Ishikawa (cell line): Measurements from ENCODE around the gene TLCD3A.

Experiments used
- CEBPB ChIP-seq: IDR thresholded peaks from 2 replicates; pipeline ENCODE4 v1.6.1; 2012
- CREB1 ChIP-seq: IDR thresholded peaks from 2 replicates; pipeline ENCODE4 v1.6.1; 2012; ENCODE audit warnings: low read depth
- EGR1 ChIP-seq: IDR thresholded peaks from 2 replicates; pipeline ENCODE4 v1.6.1; 2012
- EP300 ChIP-seq: IDR thresholded peaks from 2 replicates; pipeline ENCODE4 v1.6.1; 2012; ENCODE audit warnings: borderline replicate concordance
- FOXM1 ChIP-seq: IDR thresholded peaks from 2 replicates; pipeline ENCODE4 v1.6.1; 2012; ENCODE audit warnings: low read depth, borderline replicate concordance
- NFIC ChIP-seq: IDR thresholded peaks from 2 replicates; pipeline ENCODE4 v1.6.1; 2012
- RAD21 ChIP-seq: IDR thresholded peaks from 2 replicates; pipeline ENCODE4 v1.6.1; 2012; ENCODE audit warnings: low read depth
- TAF1 ChIP-seq: IDR thresholded peaks from 2 replicates; pipeline ENCODE4 v1.6.1; 2012; ENCODE audit warnings: low read depth, mild to moderate bottlenecking
- TCF12 ChIP-seq: IDR thresholded peaks from 2 replicates; pipeline ENCODE4 v1.6.1; 2012; ENCODE audit warnings: low read depth
- TEAD4 ChIP-seq: IDR thresholded peaks from 2 replicates; pipeline ENCODE4 v1.6.1; 2012
- YY1 ChIP-seq: IDR thresholded peaks from 2 replicates; pipeline ENCODE4 v1.6.1; 2012; ENCODE audit warnings: low read depth
- ZBTB7A ChIP-seq: IDR thresholded peaks from 2 replicates; pipeline ENCODE4 v1.6.1; 2012; ENCODE audit warnings: low read depth
- TF ChIP-seq, protein P1 (sequence below): IDR thresholded peaks from 2 replicates; pipeline ENCODE4 v1.6.1; 2012; ENCODE audit warnings: low read depth, mild to moderate bottlenecking
- TF ChIP-seq, protein P2 (sequence below): IDR thresholded peaks from 2 replicates; pipeline ENCODE4 v1.6.1; 2012
- TF ChIP-seq, protein P3 (sequence below): IDR thresholded peaks from 2 replicates; pipeline ENCODE4 v1.6.1; 2012

Gene TLCD3A

DNA sequence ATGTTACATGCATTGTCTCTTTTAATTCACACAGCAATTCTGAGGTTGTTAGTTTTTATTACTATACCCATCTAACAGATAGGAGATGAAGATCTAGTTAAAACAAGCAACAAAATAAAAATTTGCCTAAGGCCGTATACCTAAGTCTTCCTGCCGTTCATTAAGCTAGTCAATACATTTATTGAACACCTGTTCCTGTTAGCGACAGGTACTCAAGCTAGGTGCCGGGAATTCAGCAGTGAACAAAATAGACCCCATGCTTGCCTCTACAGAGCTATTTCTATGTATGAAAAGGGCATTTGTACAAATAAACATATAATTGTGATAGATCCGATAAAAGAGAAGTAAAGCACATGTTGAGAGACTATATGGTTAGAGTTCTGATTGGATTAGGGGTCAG is 14.3 kb upstream of the TLCD3A start:
- no peak for TF ChIP-seq ZBTB7A

DNA sequence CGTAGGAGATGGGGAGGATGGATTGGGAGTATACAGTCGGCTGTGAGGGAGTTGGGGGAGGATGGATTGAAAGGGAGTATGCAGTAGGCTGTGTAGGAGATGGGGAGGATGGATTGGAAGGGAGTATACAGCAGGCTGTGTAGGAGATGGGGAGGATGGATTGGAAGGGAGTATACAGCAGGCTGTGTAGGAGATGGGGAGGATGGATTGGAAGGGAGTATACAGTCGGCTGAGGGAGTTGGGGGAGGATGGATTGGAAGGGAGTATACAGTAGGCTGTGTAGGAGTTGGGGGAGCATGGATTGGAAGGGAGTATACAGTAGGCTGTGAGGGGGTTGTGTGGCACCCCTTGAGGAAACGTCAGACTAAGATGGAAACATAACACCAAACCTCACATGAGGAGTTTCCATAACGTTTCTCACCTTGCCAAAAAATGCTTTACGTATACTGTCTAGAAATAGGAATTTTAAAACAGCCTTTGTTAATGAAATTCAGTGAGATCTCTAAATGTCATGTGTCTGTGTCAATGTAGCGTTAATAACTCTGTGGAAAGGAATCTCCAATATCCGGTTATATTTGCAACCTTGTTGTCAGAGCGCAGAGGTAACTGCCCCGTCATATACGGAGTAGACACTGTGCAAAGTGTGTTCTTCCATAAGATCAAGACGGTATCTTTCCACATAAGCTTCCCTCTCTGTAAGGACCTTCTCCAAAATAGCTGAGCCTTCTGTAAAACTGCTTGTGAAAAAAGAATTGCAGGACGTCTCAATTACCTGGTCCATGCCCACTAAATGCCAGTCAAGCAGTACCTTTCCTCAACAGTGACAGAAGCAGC is 11.5 kb upstream of the TLCD3A start:
- TF ChIP-seq, protein P1, sequence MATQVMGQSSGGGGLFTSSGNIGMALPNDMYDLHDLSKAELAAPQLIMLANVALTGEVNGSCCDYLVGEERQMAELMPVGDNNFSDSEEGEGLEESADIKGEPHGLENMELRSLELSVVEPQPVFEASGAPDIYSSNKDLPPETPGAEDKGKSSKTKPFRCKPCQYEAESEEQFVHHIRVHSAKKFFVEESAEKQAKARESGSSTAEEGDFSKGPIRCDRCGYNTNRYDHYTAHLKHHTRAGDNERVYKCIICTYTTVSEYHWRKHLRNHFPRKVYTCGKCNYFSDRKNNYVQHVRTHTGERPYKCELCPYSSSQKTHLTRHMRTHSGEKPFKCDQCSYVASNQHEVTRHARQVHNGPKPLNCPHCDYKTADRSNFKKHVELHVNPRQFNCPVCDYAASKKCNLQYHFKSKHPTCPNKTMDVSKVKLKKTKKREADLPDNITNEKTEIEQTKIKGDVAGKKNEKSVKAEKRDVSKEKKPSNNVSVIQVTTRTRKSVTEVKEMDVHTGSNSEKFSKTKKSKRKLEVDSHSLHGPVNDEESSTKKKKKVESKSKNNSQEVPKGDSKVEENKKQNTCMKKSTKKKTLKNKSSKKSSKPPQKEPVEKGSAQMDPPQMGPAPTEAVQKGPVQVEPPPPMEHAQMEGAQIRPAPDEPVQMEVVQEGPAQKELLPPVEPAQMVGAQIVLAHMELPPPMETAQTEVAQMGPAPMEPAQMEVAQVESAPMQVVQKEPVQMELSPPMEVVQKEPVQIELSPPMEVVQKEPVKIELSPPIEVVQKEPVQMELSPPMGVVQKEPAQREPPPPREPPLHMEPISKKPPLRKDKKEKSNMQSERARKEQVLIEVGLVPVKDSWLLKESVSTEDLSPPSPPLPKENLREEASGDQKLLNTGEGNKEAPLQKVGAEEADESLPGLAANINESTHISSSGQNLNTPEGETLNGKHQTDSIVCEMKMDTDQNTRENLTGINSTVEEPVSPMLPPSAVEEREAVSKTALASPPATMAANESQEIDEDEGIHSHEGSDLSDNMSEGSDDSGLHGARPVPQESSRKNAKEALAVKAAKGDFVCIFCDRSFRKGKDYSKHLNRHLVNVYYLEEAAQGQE, result no peak
- TF ChIP-seq CREB1 (no peak), ZBTB7A (no peak), EGR1 (no peak), NFIC (no peak), FOXM1 (no peak), CEBPB (no peak), TAF1 (no peak), RAD21 (no peak), YY1 (no peak), EP300 (no peak), TEAD4 (no peak), TCF12 (no peak)
- TF ChIP-seq, protein P2, sequence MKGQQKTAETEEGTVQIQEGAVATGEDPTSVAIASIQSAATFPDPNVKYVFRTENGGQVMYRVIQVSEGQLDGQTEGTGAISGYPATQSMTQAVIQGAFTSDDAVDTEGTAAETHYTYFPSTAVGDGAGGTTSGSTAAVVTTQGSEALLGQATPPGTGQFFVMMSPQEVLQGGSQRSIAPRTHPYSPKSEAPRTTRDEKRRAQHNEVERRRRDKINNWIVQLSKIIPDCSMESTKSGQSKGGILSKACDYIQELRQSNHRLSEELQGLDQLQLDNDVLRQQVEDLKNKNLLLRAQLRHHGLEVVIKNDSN, result no peak
- TF ChIP-seq, protein P3, sequence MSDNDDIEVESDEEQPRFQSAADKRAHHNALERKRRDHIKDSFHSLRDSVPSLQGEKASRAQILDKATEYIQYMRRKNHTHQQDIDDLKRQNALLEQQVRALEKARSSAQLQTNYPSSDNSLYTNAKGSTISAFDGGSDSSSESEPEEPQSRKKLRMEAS, result no peak

DNA sequence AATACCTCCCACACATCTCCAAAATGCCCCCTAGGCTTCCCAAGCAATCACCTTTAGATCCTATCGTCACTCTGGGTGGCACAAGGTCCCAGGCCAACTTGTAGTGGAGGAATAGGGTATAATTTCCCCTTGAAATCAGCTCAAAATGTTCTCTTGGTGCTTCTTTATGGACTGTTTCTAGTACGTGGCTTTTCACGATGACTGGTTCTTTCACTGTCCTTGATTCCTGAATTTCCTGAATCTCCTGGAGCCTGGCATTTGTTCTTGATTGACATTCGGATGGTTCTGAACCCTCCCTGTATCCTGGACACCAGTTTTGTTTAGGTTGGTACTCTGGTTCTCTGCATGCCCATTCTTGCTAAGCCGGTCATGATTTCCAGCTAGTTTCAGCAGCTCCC is 10.9 kb upstream of the TLCD3A start:
- TF ChIP-seq, protein P3, result no peak
- no peak for TF ChIP-seq ZBTB7A
- no peak for TF ChIP-seq TCF12
- TF ChIP-seq TAF1, result no peak
- no peak for TF ChIP-seq EGR1
- TF ChIP-seq, protein P2, result no peak
- TF ChIP-seq YY1, result no peak
- TF ChIP-seq EP300, result no peak
- no peak for TF ChIP-seq NFIC
- no peak for TF ChIP-seq RAD21
- no peak for TF ChIP-seq TEAD4
- no peak for TF ChIP-seq CEBPB
- TF ChIP-seq CREB1, result no peak
- TF ChIP-seq, protein P1, result no peak
- no peak for TF ChIP-seq FOXM1

DNA sequence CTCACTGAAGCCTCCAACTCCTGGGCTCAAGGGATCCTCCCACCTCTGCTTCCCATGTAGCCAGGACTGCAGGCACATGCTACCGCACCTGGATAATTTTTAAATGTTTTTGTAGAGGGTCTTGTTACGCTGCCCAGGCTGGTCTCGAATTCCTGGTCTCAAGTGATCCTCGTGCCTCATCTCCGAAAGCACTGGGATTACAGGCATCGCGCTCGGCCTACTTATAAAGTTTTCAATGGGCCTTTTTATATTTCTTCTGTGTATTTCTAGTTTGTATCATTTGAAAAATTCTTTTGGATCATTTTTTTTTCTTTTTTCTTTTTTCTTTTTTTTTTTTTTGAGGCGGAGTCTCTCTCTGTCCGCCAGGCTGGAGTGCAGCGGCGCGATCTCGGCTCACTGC is 7.3 kb upstream of the TLCD3A start:
- TF ChIP-seq CEBPB, result no peak
- TF ChIP-seq, protein P1, result no peak
- TF ChIP-seq CREB1, result no peak
- no peak for TF ChIP-seq TEAD4
- TF ChIP-seq YY1, result no peak
- no peak for TF ChIP-seq RAD21

DNA sequence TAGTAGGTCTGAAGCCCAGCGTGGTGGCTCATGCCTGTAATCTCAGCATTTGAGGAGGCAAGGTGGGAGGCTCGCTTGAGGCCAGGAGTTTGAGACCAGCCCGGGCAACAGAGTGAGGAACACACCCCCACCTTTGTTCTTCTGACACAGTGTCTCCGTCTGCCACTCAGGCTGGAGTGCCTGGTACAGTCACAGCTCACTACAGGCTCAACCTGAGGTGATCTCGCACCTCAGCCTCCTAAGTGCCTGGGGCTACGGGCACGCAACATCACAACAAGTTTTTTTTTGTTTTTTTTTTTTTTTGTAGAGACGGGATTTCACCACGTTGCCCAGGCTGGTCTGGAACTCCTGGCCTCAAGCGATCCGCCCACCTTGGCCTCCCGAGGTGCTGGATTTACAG is 6.7 kb upstream of the TLCD3A start:
- TF ChIP-seq, protein P2, result no peak
- TF ChIP-seq FOXM1 (no peak), TCF12 (no peak), NFIC (no peak), YY1 (no peak), CREB1 (no peak), TEAD4 (no peak), ZBTB7A (no peak), RAD21 (no peak), TAF1 (no peak), EGR1 (no peak), EP300 (no peak), CEBPB (no peak)
- TF ChIP-seq, protein P1, result no peak
- TF ChIP-seq, protein P3, result no peak
